WERI-Rb-1 (cell line): ENCODE measurements around the gene TRIM67.

ENCODE experiments used
- DNase-seq: peaks from one replicate; pipeline ENCODE4 v3.0.0-alpha.2; 2020
- H3K27ac ChIP-seq: fragments of 250-450 bp; sonication (Bioruptor Pico); 2 replicates; pipeline ENCODE4 v1.5.1; 2020; ENCODE audit warnings: mild to moderate bottlenecking, moderate library complexity
- H3K27me3 ChIP-seq: fragments of 250-450 bp; sonication (Bioruptor Pico); 2 replicates; pipeline ENCODE4 v1.5.1; 2021; ENCODE audit warnings: mild to moderate bottlenecking, low read depth, moderate library complexity; ENCODE audit not compliant: insufficient read depth, severe bottlenecking
- H3K36me3 ChIP-seq: fragments of 250-450 bp; sonication (Bioruptor Pico); 2 replicates; pipeline ENCODE4 v1.5.1; 2020; ENCODE audit warnings: mild to moderate bottlenecking, moderate library complexity
- H3K4me3 ChIP-seq: 2 replicates; pipeline ENCODE4 v1.5.1; 2011; ENCODE audit warnings: low read depth, mild to moderate bottlenecking, control low read depth, low read length
- H3K9me3 ChIP-seq: fragments of 250-450 bp; sonication (Bioruptor Pico); 2 replicates; pipeline ENCODE4 v1.5.1; 2021; ENCODE audit warnings: mild to moderate bottlenecking, moderate library complexity; ENCODE audit not compliant: severe bottlenecking
- CTCF ChIP-seq: IDR thresholded peaks from 2 replicates; pipeline ENCODE4 v1.5.1; 2011; ENCODE audit warnings: low read depth, mild to moderate bottlenecking, control low read depth, inconsistent platforms, low read length

TRIM67 gene

GRCh38 chr1:231199868-231200267 is 38.0 kb downstream of the TRIM67 start:
- no peak overlapping the region for H3K27ac ChIP-seq
- H3K4me3 ChIP-seq = no peak overlapping the region
- H3K9me3 ChIP-seq = no peaks in the 10 kb centered on the region
- DNase-seq = no peak
- no peaks in the 10 kb centered on the region for H3K36me3 ChIP-seq
- no peak for TF ChIP-seq CTCF
- no peaks in the 10 kb centered on the region for H3K27me3 ChIP-seq

- Histone ChIP-seq H3K27me3 (no peaks in the 10 kb centered on the region), H3K4me3 (no peak overlapping the region), H3K36me3 (no peaks in the 10 kb centered on the region), H3K27ac (no peak overlapping the region), H3K9me3 (no peaks in the 10 kb centered on the region)
- no peak for DNase-seq
- TF ChIP-seq CTCF = no peak
These were observed 38.7 kb downstream of the TRIM67 start for GRCh38 chr1:231200388-231201031.

- no peak for DNase-seq
- Histone ChIP-seq H3K9me3 (no peaks in the 10 kb centered on the region), H3K27ac (no peak overlapping the region), H3K4me3 (no peak overlapping the region), H3K36me3 (no peaks in the 10 kb centered on the region), H3K27me3 (no peaks in the 10 kb centered on the region)
- no peak for TF ChIP-seq CTCF
These were observed 39.6 kb downstream of the TRIM67 start for GRCh38 chr1:231201375-231201978.

- no peak overlapping the region for H3K27ac ChIP-seq
- TF ChIP-seq CTCF = no peak
- no peaks in the 10 kb centered on the region for H3K27me3 ChIP-seq
- H3K4me3 ChIP-seq = no peak overlapping the region
- H3K36me3 ChIP-seq = no peaks in the 10 kb centered on the region
- DNase-seq = no peak
- no peaks in the 10 kb centered on the region for H3K9me3 ChIP-seq
These were observed 40.2 kb downstream of the TRIM67 start for GRCh38 chr1:231201979-231202633.

GRCh38 chr1:231203259-231204057 is 41.6 kb downstream of the TRIM67 start:
- DNase-seq = no peak
- H3K9me3 ChIP-seq = no peaks in the 10 kb centered on the region
- no peak overlapping the region for H3K4me3 ChIP-seq
- H3K36me3 ChIP-seq = no peaks in the 10 kb centered on the region
- no peaks in the 10 kb centered on the region for H3K27me3 ChIP-seq
- no peak for TF ChIP-seq CTCF
- no peak overlapping the region for H3K27ac ChIP-seq
